WI38 (cell line): Measurements from ENCODE around the gene MPRIP.

Experiments
- H3K4me3 ChIP-seq: 2 replicates; pipeline ENCODE4 v1.5.1; 2011; ENCODE audit warnings: low read depth, mild to moderate bottlenecking, control low read depth, low read length
- CTCF ChIP-seq: IDR thresholded peaks from 2 replicates; pipeline ENCODE4 v1.5.1; 2012; ENCODE audit warnings: low read depth, mild to moderate bottlenecking, control low read depth, low read length

MPRIP gene

DNA sequence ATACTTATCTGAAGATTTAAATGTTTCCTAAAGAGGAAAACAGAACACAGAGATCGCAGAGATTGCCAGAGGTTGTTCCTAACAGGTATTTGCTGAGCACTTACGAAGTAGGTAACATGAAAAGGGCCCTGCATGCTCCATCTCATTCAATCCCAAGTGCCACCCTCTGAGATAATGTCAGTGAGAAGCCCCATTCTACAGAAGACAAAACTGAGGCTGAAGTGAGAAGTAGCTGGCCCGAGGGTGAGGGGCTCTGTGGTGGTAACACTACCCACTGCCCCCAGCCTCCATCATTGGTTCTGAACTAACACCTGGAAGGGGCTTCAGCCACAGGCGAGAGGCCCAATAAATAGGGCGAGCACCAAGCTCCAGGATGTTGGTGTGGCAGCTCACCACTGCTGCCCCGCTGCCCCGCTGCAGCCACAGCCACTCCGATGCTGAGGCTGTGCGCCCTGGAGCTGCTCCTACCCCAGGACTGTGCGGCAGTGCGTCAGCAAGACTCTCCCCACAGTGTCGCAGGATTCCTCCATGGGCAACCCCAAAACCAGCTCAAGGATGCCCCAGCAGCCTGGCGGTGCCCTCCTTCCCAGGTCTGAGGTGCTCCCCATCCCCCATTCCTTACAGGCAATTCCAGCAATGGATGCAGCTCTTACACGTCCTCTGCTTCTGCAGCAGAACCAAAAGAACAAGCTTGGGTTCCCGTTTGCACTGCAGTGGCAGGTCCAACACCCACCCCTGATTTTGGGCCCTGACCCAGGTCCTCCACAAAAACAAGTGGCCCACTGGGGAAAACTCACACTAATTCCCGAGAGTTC is 184.4 kb downstream of the MPRIP start:
- TF ChIP-seq CTCF: no peak
- no peak overlapping the region for H3K4me3 ChIP-seq

DNA sequence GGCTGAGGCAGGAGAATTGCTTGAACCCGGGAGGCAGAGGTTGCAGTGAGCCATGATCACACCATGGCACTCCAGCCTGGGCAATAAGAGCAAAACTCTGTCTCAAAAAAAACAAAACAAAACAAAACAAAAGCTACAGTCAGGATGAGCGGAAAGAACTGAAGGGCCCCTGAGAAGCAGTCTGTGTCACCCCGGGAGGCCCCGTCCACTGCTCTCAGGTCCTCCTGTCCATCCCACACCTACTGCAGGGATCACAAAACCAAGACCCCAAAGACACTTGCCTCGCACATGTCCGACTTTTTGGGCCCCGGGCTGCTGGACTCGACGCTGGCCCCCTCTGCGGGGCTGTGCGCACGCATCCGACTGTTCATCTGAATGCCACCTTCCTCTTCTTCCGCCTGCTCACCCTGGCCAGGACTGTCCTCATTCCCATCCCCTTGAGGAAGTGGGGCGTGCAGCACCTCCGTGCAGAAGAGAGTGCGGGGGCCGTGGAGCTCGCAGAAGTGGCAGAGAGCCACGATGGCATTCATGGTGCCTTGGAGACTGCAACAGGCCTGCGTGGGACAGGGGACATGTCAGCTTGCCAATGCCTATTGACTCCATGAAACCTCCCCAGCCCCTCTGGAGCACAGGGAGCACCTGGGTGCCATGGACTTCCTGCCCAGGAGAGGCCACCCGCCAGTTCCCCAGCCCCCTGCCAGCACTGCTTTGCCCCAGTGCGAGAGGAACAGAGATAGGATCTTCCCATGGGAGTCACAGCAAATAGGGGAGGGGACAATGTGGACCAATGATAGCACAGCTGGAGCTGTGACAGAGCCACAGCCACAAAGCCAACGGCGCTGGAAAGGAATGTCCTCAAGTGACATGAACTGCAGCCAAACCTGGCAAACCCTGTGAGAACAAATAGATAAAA is 185.6 kb downstream of the MPRIP start:
- no peak for TF ChIP-seq CTCF

DNA sequence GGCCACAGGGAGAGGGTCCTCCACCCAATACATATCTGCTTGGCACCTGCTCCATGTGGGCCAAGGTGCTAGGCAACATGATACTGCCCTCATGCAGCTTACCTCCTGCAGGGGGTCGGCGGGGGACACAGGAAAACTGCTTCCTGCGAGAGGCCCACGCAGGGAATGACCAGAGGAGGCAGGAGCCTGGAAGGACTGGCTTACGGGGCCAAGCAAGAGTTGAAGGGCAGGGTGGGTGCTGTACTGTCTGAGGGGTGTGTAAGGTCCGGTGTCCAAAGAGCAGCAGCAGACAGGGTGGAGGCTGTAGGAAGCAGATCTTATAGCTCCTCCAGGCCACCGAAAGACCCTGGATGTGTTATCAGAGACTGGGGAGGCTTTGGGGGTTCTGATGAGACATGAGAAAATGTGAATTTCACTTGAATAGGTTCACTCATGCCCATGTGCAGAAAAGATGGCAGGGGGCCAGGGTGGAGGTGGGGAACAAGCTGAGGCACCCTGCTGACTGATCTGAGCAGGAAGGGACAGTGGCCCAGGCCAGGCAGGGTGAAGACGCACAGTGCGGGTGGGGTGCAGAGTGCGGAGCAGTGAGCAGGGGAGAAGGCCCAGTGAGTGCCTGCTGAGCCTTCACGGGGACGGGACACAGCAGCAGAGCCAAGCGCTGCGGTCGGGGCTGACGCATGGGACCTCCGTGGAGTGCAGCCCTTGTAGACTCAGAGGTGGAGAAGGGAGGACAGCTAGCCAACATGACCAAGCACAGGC is 186.4 kb downstream of the MPRIP start:
- no peak overlapping the region for H3K4me3 ChIP-seq

More for the DNA sequence above, 185.6 kb downstream of the MPRIP start:
- H3K4me3 ChIP-seq: no peak overlapping the region

DNA sequence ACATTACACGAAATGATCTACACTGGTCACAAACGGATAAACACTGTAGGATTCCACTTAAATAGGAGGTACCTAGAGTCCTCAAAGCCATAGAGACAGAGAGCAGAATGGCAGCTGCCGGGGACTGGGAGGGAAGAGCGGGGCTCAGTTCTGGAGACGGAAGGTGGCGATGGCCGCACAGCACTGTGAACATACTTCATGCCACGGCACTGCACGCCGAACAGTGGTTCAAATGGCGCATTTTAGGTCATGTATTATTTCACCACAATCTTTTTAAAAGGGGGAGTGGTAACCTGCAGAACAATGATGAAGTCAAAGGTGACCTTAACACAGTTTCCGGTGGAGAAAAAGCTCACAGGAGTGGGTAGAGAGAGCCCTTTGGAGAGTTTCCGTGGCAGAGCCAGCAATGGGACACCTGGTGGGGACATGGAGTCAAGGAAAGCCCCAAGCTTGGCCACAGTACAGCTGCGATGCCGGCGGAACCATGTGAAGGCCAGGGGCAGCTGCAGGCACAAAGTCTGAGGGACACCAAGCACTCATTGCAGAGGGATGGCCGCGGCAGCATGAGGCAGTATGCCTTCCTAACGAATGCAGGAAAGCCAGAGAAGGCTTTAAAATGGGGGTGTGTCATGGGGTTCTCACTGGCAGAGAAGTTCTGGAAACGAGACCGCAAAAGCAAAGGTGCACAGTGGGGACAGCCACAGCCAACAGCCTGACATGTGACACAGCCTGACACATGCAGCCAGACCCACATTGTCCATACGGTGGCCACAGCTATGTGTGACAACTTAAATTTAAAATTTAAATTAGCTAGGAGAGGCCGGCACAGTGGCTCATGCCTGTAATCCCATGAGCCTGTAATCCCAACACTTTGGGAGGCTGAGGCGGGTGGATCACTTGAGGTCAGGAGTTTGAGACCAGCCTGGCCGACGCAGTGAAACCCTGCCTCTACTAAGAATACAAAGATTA is 187.4 kb downstream of the MPRIP start:
- TF ChIP-seq CTCF: no peak
- H3K4me3 ChIP-seq: no peak overlapping the region

More for the DNA sequence above, 186.4 kb downstream of the MPRIP start:
- TF ChIP-seq CTCF: no peak

DNA sequence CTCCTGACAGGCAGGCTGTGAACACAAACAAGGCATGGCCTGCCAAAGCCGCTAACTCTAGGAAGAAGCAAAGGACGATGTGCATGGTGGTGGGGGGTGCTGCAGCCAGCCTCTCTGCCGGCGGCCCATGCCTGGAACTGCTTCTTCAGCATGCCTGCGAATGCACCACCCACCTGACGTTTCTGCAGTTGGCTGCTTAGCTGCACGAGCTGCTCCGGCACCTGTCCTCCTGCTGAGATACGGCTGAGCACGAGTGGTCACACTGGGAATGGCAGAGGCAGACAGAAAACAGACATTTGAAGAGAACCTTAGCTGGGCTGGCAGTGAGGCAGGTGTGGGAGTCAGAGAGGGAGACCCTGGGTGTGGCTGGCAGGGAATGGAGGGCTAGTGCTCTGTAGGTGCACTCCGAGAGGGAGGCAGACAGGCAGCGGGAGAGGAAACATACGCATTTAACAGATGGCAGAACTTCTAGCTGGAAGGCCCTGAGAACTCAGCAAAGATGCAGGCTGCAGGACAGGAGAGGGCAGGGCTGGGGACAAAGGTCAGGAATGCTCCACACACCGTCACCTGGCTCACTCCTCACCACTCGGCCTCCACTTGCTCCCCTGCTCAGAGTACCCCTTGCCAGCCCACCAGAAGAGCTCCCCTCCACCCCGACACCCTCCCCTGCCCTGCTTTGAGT is 189.5 kb downstream of the MPRIP start:
- H3K4me3 ChIP-seq: no peak overlapping the region
- TF ChIP-seq CTCF: no peak

DNA sequence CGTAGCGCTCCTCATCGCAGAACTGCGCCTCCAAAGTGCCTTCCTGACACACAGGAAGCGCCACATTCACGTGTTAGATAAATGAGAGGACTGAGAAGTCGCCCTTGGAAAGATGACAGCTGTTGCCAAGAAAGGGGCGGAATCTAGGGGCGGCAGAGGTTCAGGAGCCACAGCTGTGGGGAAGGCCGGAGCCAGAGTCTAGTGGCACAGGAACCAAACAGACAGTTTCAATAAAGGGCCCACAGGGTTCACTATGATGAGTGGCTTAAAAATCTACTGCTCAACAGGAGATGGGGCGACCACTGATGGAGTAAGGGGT is 190.0 kb downstream of the MPRIP start:
- H3K4me3 ChIP-seq: no peak overlapping the region
- no peak for TF ChIP-seq CTCF
